ENCODE data around the gene SMIM24. TPM values are rescaled to one million over a fixed set of nuclear protein-coding genes. Genes with fewer than 3 reads are reported as not detected.

The SMIM24 gene
- total RNA-seq, 1 donor from 2014 or later = not detected

GRCh38 chr19:3501780-3502179 lies 21.5 kb upstream of the SMIM24 start:
- Mint-ChIP-seq H3K27ac (ENCODE audit: unreplicated experiment) (no peak overlapping the region), H3K4me3 (ENCODE audit: unreplicated experiment) (no peak overlapping the region), H3K4me1 (ENCODE audit: low read depth, unreplicated experiment) (peaks cover 2% of the 10 kb centered on the region), H3K9me3 (ENCODE audit: unreplicated experiment) (peaks cover 4% of the 10 kb centered on the region), H3K27me3 (ENCODE audit: unreplicated experiment) (peaks cover 4% of the 10 kb centered on the region), H3K36me3 (ENCODE audit: unreplicated experiment) (no peaks in the 10 kb centered on the region)
- TF ChIP-seq CTCF (IDR thresholded peaks at IDR 0.05; ENCODE audit: partially characterized antibody, unreplicated experiment) = no peak
- DNase-seq = no peak

- Mint-ChIP-seq H3K4me3 (ENCODE audit: unreplicated experiment) (peak within 1 kb of the TSS; percentile 98), H3K36me3 (ENCODE audit: unreplicated experiment) (no peaks in the 10 kb centered on the region)
These were observed 20.2 kb upstream of the SMIM24 start, which contains the start of gene DOHH for GRCh38 chr19:3500429-3501101. Gene DOHH (minus strand): TSS chr19:3500674. CDS start chr19:3496814, 3,860 bp downstream.

GRCh38 chr19:3499738-3500428 lies 19.6 kb upstream of the SMIM24 start:
- peaks cover 2% of the 10 kb centered on the region for H3K9me3 Mint-ChIP-seq (ENCODE audit: unreplicated experiment)
- no peaks in the 10 kb centered on the region for H3K36me3 Mint-ChIP-seq (ENCODE audit: unreplicated experiment)
- H3K4me1 Mint-ChIP-seq (ENCODE audit: low read depth, unreplicated experiment) = peaks cover 2% of the 10 kb centered on the region
- no peak for TF ChIP-seq CTCF (IDR thresholded peaks at IDR 0.05; ENCODE audit: partially characterized antibody, unreplicated experiment)
- peak overlapping the region; percentile 43 for H3K27ac Mint-ChIP-seq (ENCODE audit: unreplicated experiment)
- peak overlapping the region; percentile 98 for H3K4me3 Mint-ChIP-seq (ENCODE audit: unreplicated experiment)
- peaks cover 4% of the 10 kb centered on the region for H3K27me3 Mint-ChIP-seq (ENCODE audit: unreplicated experiment)
- no peak for DNase-seq

More at GRCh38 chr19:3500429-3501101, 20.2 kb upstream of the SMIM24 start, which contains the start of gene DOHH:
- DNase-seq = peak; percentile 96
- no peak for TF ChIP-seq CTCF (IDR thresholded peaks at IDR 0.05; ENCODE audit: partially characterized antibody, unreplicated experiment)
- H3K27ac Mint-ChIP-seq (ENCODE audit: unreplicated experiment) = peak within 1 kb of the TSS; percentile 98
- H3K4me1 Mint-ChIP-seq (ENCODE audit: low read depth, unreplicated experiment) = peaks cover 2% of the 10 kb centered on the region
- peaks cover 4% of the 10 kb centered on the region for H3K27me3 Mint-ChIP-seq (ENCODE audit: unreplicated experiment)
- H3K9me3 Mint-ChIP-seq (ENCODE audit: unreplicated experiment) = peaks cover 2% of the 10 kb centered on the region

GRCh38 chr19:3497757-3498520 lies 17.6 kb upstream of the SMIM24 start:
- H3K27me3 Mint-ChIP-seq (ENCODE audit: unreplicated experiment) = peaks cover 4% of the 10 kb centered on the region
- no peak overlapping the region for H3K4me3 Mint-ChIP-seq (ENCODE audit: unreplicated experiment)
- H3K4me1 Mint-ChIP-seq (ENCODE audit: low read depth, unreplicated experiment) = peaks cover 2% of the 10 kb centered on the region
- no peaks in the 10 kb centered on the region for H3K9me3 Mint-ChIP-seq (ENCODE audit: unreplicated experiment)
- DNase-seq = no peak
- TF ChIP-seq CTCF (IDR thresholded peaks at IDR 0.05; ENCODE audit: partially characterized antibody, unreplicated experiment) = no peak
- peak overlapping the region; percentile 33 for H3K27ac Mint-ChIP-seq (ENCODE audit: unreplicated experiment)
- H3K36me3 Mint-ChIP-seq (ENCODE audit: unreplicated experiment) = no peaks in the 10 kb centered on the region

All from glutamatergic neuron (in vitro differentiated cells).